HTERT RPE-1 (cell line): Measurements from ENCODE around the gene GATA5.

Experiments
- in situ Hi-C: fragments of 300-500 bp; cut with MboI; formaldehyde crosslinking; loops from 4 replicates; pipeline ENCODE4 v1.14.3; 2020; ENCODE audit warnings: low sequenced_read_pairs

Gene GATA5

GRCh38 chr20:62475772-62476055 is at the start of gene GATA5:
GATA5 (minus strand) TSS chr20:62475995; CDS start chr20:62475521, 474 bp downstream.
- in situ Hi-C loops = no loop called here

GRCh38 chr20:62525014-62525413 is 49.2 kb upstream of the GATA5 start:
- in situ Hi-C loops = no loop called here

- in situ Hi-C loops = no loop called here
Observed at GRCh38 chr20:62524505-62524911, 48.7 kb upstream of the GATA5 start.

DNA sequence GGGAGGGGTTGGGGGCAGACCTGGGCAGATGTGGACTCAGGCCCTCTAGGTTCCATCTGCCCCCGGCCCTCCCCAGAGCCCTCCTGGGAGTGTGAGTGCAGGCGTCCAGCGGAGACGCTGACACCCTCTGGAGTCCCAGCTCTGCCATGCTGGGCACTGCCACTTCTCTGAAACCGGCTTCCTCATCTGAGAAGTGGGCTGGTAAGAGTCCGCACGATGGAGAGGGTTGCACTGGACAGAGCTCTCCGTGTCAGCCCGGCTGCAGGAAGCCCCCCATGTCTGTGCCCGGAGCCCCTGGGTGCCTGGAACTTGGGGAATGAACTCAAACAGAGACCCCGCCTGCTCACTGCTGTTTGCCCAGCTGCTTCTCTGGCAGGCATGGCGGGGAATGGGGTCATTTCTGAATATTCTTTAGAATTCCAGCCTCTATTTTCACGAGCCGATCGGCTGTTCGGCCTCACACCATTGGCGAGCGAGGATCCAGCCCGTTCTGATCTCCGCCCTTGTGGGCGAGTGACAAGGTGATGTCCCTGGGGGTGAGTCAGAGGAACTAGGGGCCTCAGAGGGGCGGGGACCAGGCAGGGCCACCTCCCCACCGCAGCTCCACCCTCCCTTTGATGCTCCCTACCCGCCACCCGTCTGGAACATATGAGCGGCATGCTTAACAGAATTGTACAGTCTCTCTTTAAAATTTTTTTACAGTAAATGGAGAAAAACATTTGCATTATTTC is 47.8 kb upstream of the GATA5 start:
- in situ Hi-C loops = no loop called here

DNA sequence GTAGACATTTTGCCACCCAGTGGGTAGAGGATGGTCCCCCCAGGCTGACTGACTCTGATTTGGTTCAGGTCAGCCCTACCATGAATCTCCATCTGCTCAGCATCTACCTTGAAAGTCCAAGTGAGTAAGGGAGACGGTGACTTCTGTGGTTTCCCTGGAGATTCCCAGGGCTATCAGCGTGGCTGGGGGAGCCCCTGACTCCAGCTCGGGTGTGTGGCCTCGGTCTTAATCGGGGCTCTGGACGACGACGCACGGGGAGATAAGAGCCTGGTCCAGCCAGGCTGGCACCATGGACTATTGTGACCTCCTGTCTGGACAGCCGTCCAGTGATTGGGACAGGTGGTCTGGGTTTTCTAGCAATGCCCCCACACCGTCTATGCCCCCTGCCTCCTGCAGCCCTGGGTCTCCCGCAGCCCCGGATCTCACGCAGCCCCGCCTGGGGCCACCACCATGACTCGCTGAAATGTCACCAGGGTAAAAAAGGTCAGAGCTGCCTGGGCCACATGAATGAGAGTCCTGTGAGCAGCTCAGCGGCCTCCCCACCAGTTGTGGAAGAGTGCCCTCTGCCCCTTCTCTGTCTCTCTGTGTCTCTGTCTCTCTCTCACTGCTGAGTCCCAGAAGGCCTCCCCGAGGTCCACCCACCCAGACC is 47.1 kb upstream of the GATA5 start:
- in situ Hi-C loops = no loop called here

DNA sequence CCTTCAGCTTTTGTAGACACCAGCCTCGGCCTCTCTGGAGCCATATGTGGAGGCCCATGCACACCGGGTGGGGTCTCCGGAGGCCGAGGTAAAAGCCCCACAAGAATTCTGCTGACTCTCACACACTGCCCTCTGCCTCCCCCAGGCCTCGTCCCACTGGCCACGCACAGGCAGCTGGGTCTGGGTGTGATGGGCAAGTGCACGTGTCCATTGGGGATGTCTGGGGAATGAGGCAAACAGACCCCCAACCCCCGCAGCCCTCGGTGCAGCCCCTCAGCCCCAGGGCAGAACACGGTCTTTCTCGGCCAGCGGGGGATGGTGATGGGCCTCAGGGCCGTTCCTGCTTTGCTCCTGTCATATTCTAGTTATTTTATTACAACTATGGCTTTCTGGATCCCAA is 44.0 kb upstream of the GATA5 start:
- in situ Hi-C loops = no loop called here

DNA sequence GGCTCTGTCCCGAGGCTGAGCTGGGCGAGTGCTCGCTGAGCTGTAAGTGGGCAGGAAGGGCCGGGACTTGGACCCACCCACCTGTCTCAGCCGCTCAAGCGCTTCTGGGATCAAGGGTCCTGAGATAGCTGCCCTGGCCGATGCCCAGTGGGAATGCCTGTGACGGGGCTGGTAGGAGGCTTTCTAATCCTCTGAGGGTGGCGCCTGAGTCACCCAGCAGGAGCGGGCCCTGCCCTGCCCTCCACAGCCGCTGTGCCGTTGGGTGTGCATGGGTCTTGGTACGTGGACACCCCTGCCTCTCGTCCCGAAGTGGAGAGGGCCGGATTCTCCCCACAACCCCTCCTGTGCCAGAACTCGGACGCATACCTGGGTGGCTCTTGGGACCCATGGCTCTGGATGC is 43.1 kb upstream of the GATA5 start:
- in situ Hi-C loops = no loop called here

DNA sequence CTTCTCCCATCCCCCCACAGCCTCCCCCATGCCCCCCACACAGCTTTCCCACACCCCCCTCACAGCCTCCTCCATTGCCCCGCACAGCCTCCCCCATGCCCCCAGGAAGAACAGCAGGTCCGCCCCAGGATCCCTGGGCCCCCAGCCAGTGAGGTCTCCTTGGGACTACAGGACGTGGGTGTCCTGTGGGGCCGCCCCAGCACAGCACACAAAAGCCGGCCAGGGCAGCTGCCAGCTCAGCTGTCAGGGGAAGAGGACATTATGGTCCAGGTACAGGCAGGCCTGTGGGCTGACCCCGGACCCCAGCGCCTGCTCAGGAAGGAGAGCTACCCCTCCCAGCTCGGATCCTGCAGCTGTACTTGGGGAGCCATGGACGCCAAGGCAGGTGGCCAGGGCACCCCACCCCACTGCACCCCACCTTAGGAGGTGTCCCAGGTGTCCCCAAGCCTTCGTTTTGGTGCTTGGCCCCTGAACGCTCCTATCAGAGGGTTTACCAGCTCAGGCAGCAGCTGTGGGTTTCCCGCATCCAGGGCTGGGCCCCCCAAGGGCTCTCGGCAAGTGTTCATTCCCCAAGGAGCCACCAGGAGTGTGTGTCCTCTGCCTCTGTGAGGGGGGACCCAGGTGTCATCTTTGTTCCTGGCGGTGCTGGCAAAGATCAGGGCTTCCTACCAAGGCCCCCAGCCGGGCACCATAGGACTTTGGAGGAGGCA is 42.3 kb upstream of the GATA5 start:
- in situ Hi-C loops = no loop called here

GRCh38 chr20:62517168-62517567 is 41.4 kb upstream of the GATA5 start:
- in situ Hi-C loops = no loop called here

- in situ Hi-C loops = no loop called here
Observed at GRCh38 chr20:62516338-62516737, 40.5 kb upstream of the GATA5 start.

DNA sequence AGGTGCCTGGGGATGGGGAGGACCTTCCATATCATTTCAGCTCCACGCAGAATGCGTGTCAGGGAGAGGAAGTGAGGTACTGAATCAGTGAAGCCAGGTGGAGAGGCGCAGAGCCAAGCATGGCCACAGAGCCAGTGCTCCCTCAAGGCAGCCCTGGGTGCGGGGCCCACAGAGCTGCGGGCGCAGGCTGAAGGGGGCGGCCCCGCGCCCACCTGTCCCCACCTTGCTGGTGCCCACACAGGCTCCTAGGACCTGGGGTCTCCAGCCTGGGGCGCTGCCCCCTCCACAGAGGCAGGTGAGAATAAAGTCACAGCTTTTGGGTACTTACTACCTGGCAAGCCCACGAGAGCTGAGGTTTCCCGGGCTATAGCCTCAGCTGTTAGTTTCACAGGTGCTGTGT is 40.0 kb upstream of the GATA5 start:
- in situ Hi-C loops = no loop called here

- in situ Hi-C loops = no loop called here
Observed at GRCh38 chr20:62515280-62515679, 39.5 kb upstream of the GATA5 start.

DNA sequence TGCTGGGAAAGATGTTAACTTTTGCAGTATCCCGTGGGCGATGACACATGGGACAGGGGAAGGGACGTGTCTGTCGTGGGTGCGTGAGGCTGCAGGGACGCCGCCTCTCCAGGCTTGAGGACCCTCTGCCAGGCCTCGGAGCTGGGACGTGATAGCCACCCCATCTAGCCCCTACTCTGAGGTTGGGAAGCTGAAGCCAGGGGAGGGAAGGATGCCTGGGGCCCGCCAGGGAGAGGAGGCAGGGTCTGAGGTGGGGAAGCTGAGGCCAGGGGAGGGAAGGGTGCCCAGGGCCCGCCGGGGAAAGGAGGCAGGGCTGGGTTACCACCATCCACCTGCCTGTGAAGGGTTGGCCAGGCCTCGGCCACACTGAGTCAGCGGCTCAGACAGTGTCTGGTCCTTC is 38.2 kb upstream of the GATA5 start:
- in situ Hi-C loops = no loop called here

DNA sequence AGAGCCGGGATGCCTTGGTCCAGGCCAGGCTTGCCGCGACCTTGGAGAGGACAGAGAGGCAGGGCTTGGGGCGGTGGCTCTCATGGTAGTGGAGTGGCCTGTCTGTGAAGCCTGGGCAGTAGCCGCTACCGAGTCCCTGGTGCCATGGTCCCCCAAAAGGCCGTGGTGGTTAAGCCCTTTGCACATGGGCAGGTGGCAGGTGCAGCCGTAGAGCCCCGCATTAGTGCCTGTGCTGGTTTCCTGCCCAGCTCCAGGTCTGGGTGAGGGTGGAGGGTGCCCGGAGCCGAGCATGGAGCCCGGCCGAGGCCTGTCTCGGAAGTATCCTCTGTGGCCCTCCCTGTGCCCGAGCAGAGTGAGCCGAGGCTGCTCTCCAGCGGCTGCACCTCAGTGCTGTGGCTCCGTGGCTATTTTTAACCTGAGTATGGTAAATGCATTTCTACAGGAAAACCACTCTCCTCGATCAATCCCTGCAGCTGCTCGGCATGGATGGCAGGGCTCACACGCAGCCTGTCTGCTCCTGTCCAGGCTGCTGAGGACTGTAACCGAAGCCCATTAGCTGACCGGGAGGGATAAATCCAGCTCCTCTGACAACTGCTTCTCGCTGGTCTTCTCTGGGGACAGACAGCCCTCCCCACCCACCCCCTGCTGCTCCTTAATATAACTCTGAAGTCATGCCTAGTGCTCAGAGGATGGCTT is 36.3 kb upstream of the GATA5 start:
- in situ Hi-C loops = no loop called here

DNA sequence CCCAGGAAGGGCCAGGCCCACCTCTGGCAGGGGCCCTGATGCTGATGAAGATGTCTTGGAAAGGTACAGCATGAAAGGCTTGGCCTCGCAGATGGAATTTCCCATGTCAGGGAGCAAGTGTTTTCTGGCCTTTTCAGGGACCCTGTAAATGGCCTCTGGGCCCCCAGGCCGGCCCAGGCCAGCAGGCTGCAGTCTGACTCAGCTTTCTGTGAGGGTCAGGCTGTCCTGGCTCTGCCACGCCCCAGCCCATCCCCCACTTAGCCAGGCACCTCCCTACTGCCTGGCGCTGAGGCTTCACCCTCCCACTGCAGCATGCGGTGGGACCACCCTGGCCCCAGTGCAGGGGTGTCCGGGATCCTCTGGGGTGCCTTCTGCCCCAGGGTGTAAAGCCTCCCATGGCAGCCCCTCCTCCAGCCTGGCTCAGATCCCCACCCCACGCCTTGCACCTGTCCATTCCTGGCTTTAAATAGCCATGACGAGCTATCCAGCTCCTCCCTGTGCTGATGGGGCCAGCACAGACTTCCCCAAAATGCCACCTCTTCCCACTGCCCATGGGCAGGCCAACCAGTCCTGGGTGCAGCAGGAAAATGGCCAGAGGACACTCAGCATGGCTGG is 35.6 kb upstream of the GATA5 start:
- in situ Hi-C loops = no loop called here

- in situ Hi-C loops = no loop called here
Observed at GRCh38 chr20:62508641-62509051, 32.9 kb upstream of the GATA5 start.

GRCh38 chr20:62507991-62508640 is 32.3 kb upstream of the GATA5 start:
- in situ Hi-C loops = no loop called here

GRCh38 chr20:62507323-62507722 is 31.5 kb upstream of the GATA5 start:
- in situ Hi-C loops = no loop called here

DNA sequence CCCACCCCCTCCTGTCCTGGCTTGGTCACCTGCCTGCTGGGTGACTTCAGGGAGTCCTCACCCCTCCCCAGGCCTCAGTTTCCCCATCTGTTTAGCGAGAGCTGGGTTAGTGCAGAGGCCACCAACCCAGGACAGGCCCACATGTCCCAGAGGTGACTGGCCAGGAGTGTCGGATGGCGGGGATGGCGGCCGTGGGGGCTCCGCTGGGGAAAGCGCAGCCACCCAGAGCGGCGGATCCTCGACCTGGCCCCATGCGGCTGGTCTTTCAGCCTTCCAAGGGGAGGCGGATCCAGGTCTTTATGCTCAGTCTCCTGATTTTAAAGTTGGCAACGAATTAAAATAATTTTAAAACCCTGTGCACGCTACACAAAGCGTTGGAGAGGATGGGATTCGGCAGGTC is 31.0 kb upstream of the GATA5 start:
- in situ Hi-C loops = no loop called here

GRCh38 chr20:62506087-62506486 is 30.3 kb upstream of the GATA5 start:
- in situ Hi-C loops = no loop called here
